NOMO-1 (cell line): Measurements from ENCODE around the gene CCDC170.

Experiments
- DNase-seq, 2 experiments: peaks; one replicate each; lab custom pipeline; 2025; ENCODE audit not compliant: unreplicated experiment in 2 of 2; lab: John Stamatoyannopoulos, UW

The CCDC170 gene

DNA sequence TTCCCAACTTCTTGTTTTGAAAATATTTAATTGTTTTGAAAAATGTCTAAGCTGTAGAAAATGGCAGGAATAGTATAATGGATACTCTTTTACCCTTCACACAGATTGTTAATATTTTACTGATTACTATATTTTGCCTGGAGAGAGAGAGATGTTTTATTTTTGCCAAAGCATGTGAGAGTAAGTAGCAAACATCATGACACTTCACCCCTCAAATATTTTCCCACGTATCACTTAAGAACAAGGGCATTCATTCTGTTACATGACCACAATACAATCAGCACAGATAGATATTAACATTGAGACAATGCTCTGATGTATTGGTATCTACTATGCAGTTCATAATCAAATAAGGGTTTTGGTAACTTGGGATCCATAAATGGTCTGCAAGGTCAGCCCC, 116.5 kb downstream of the CCDC170 start:
- DNase-seq, result no peak

DNA sequence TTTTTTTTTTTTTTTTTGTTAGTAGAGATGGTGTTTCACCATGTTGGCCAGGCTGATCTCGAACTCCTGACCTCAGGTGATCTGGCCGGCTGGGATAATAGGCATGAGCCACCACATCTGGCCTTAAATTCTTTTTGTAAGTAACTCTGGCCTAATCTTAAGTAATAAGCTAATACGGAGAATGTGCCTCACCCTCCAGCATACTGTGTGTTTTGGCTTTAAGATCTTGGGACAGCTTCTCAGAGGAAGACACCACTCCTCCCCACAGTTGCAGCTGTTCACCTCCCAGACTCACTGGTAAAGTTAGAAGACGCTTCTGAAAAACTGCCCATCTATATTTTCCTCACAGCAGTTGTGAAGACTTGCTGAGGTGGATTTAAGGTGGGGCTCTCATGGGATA, 120.8 kb downstream of the CCDC170 start:
- DNase-seq, result no peak

DNA sequence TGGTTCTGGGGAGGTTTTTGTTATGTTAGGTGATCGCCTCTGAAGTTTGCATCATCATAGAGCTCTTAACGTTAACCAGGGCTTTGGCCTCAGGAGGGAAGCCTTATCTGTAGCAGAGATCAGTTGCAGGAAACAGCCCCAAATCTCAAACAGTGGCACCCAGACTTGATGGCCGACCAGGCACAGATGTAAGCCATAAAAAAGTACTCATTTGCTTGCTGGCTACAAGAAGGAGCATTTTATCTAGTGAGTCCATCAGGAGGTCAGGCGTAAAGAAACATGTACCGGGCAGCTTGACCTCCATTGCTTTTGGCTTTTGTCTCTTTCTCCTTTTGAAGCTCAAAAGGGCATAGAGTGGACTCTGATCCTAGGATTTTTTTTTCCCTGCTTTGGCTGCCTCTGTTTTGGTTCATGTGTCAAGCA, 122.3 kb downstream of the CCDC170 start:
- no peak for DNase-seq

DNA sequence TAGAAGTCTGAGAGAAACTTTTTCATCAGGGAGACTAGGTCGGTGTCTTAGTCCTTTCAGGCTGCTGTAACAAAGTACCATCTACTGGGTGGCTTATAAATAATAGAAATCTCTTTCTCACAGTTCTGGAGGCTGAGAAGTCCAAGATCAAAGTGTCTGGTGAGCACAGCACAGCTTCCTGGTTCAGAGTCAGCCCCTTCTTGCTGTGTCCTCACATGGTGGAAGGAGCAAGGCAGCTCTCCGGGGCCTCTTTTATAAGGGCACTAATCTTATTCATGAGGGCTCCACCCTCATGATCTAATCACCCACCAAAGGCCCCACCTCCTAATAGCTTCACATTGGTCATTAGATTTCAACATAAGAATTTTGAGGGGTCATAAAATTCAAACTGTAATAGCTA, 122.8 kb downstream of the CCDC170 start:
- DNase-seq, result no peak

DNA sequence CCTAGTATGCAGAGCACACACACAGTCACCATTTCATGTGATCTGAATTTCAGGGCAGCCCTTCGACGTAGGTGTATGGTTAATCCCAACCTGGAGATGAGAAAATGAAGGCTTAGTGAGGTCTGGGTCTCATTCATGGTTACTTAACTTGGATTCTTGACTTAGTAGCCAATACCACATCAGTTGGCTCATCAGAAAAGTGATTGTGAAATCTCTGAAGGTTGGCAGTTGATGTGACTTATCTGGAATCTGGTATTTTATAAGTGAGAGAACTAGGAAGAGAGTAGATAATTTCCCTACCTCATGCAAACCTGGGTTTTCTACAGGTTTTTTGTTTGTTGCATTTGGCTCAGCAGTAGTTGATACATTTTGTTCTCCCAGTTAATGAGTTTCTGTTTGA, 123.7 kb downstream of the CCDC170 start:
- no peak for DNase-seq

DNA sequence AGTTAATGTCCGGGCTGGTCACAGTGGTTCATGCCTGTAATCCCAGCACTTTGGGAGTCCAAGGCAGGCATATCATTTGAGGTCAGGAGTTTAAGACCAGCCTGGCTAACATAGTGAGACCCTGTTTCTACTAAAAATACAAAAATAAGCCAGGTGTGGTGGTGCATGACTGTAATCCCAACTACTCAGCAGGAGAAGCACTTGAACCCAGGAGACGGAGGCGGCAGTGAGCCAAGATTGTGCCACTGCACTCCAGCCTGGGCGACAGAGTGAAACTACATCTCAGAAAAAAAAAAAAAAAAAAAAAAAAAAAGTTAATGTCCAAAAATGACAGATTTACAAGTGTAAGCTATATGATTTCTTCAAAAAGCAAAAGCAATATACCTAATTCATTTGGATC, 124.9 kb downstream of the CCDC170 start:
- DNase-seq, result no peak

DNA sequence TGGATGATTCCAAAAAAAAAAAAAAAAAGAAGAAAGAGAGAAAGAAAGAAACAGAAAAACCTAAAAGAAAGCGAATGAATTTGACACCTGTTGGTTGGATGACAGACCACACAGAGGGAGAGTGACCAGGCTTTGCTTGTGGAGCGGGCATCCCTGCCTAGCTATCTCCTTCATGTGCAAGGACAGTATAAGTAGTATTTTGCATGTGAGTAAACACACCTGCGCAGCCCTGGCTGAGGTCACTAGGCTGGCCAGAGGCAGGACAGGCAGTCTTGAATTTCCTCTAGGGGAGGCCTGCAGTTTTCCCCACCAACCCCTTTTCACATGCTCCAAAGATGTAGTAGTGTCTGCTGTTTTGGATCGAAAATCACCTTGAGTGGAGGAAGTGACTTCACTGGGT, 126.4 kb downstream of the CCDC170 start:
- no peak for DNase-seq

DNA sequence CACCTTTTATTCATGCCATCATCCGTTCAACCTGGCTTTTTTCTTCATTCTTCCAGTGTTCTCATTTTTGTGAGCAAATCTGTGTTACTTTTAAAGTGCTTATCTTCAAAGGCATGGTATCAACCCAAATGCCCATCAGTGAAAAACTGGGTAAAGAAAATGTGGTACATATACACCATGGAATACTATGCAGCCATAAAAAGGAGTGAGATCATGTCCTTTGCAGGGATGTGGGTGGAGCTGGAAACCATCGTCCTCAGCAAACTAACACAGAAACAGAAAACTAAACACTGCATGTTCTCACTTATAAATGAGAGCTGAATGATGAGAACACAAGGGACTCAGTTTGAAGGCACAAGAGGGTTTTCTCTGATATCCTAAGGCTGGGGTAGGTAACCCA, 130.3 kb downstream of the CCDC170 start:
- no peak for DNase-seq

DNA sequence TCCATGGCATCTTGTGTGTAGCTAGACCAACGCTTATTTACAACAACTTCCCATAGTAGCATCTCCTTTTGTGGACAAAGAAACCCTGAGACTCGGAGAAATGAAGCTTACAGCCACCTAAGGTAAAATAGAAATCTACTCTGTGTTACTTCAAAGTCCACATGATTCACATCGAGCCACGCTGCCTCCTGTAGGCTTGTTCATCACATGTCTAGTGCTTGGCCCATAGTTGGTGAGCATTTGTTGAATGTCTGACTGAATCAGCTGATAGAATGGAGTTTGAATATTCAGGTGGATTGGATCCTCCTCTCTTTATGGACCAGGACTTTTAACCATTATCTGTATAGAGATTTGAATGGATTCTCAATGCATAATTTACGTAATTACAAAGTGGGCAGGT, 130.7 kb downstream of the CCDC170 start:
- no peak for DNase-seq

DNA sequence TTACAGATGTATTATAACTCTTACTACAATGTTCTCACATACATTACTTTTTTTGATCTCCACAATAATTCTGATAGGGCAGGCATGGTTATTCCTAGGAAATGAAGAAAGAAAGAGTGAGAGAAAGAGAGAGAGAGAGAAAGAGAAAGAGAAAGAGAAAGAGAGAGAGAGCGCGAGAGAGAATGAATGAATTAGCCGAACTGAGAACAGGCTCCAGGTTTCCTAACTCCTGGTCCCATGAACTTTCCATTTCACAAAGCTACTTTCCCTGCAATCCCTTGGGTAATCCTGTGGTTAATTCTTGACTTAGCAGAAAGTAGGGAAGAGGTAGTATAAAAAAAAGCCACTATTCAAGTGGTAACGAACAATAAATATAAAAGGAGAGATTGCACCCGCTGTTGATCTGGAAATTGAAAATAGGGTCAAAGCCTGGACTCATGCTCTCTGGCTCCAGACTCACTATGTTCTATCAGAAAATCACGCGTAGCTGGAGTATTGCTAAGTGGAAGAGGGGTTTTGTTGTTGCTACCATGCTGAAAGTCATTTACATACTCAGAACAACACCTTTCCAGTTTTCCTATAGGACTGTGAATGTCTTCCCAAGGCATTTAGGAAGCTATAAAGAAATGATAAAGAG, 131.2 kb downstream of the CCDC170 start:
- DNase-seq, result no peak

DNA sequence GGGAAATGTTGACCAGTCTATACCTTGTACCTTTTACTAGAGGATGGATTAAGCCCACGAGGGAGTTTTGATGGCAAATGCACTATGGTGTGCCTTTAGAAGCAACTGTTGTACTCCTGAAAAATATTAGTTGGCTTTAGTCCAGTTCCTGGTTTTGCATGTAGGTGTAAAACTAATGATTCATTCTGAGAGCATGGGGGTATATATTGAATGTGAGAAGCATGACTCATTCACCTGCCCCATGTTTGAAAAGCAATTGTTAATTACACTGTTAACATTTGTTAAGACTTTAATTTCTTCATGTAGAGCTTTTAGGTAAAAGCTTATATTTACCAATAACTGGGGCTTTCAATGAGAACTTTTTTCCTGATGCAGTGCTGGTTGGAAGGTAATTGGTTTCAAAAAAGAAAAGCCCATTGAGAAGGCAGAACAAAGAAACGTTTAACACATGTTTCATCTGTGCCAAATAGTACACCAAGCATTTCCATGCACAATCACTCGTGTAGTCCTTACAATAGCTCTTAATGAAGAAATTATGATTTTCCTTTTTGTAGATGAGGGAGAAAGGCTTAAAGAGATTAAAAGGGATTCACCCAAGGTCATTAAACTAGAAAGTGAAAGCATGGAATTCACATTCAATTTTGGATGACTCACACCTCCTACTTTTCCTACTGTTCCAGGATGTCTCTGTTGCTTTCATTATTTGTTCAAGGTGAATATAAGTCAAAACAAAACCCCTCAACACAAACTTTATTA, 134.1 kb downstream of the CCDC170 start:
- DNase-seq, result no peak

DNA sequence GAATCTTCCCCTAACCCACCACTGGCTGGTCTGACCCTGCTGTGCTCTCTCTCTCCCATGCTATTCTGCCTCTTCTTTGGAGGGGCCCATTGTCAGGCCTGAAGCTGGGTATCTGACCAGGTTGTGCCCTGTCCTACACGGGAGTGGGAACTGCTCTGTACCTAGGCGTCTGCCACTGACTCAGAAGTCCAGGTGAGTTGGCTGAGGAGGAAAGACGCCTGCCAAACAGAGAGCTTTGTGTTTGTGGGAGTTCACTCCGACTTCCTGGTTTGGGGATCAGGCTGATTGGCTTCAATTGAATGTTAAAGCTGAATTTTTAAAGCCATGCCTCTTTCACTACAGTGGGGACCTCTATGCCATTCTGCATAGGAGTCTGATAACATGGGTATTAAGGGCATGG, 136.0 kb downstream of the CCDC170 start:
- DNase-seq, result no peak

DNA sequence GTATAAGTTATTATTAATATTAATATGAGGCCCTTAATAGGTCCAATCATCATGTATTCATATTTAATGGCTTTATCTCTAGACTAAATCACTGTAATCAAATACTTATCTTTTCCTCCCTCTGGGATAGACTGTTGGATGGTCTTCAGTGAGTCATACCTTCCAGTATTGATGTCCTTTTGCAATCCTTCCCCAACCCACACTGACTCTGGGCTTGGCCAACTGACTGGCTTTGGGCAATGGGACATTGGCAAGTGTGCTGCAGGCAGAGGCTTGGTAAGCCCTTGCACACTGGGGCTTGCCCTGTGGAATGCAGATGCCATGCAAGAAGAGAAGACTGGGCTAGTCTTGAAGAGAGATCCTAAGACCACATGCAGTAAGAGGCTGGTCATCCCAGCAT, 136.6 kb downstream of the CCDC170 start:
- no peak for DNase-seq

DNA sequence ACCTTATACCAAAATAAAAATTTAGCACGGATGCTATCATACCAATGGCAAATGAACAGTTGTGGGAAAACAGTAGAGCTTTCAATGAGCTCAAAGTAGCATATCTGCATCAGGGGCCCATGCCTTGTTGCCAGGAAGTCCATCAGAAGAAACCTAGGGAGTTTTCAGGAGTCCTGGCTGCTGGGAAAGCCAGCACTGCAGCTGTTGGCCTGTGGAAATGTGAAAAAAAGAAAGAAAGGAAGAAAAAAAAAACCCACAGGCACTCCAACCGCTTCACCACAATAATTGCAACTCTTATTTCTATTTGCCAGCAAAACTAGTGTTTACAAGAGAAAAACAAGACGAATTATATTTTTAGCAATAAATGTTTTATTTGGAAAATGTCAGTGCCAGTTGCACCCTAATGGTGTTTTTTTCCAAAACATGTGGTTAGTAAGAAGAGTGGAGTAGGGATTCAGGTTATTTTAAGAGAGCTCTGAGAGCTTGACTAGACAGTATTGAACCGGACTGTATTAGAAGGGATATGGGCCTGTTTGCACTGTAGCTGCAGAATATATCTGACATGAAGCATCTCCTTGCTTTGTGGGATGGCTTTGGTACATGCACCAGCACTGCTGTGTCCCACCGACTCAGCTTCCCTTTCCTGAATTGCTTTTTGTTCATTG, 137.3 kb downstream of the CCDC170 start:
- DNase-seq, result no peak

DNA sequence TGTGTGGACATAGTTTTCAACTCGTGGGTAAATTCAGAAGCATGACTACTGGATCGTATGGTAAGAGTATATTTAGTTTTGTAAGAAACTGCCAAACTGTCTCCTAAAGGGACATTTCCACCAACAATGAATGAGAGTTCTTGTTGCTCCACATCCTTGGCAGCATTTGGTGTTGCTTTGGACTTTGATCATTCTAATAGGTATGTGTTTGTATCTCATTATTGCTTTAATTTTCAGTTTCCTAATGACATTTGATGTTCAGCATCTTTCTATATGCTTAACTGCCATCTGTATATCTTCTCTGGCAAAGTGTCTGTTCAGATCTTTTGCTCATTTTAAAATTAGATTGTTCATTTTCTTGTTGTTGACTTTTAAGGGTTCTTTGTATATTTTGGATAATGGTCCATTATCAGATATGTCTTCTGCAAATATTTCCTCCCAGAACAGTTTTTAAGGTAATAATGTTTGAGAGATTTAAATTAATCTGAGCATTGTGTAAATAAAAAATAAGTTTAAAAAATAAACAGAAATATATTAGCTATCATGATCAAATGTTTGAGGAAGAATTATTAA, 138.7 kb downstream of the CCDC170 start:
- DNase-seq, result no peak

DNA sequence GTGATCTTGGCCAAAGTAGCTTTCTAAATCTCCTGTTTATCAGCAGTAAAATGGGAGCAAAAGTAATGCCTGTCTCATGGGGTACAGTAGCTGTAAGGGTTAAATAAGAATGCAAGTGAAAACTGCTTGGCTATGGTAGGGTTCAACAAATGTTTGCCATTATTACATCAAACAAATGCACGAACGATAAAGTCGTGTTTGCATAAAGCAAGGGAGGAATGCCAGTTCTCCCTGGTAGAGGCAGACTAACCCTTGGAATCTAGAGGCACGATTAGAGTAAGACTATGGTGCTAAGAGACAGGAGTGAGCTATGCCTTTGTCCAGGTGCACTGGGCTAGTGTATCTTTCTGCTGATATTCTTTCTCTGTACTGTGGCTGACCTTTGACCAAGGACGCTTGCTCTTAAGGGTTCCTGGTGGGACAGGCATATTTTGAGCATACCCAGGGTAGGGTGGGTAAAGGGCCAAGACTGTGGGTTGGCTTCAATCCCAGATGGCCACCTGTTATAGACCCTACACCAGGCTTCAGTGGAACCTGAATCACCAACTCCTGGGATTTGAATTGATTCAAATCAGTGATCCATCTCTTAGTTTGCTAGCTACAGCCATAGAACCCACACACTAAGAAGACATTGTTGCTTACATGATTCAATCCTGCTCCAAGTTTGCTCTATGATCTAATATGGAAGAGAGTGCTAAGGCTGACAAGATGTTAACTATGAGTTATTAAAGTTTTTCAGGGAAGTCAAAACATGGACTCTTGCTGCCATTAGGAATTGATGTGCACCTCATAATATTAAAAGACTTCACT, 139.9 kb downstream of the CCDC170 start:
- no peak for DNase-seq

DNA sequence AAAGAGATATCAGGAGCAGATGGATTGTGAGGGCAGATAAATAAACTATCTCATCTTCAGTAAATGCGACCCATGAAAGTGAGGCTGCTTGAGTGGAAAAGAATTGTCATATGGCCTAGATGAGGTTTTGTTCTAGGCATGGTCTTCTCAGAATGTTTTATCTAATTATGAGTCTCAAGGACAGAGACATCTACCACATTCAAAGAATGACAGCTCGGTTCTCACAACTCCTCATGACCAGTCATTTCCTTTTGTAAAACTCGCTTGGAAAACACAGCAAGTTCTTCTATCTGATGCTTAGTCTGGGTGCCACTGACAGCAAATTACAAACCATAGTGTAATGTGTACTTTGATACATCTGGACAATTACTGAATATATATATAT, 140.5 kb downstream of the CCDC170 start:
- DNase-seq, result no peak

DNA sequence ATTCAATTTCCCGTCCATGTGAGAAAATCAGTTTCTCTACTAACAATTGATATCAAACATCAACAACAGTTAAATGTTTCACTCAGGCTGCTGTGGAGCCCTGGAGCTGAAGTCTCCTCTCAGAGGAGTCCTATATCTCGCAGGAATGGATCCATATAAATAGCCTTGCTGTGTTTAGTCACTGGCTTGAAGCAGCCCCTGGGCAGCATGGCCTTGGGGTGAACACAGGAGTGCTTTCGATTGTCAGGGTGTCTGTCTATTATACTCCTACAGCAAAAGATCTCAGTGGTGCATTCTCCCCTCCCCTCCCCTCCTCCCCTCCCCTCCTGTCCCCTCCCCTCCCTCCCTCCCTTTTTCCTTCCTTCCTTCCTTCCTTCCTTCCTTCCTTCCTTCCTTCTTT, 141.9 kb downstream of the CCDC170 start:
- no peak for DNase-seq

DNA sequence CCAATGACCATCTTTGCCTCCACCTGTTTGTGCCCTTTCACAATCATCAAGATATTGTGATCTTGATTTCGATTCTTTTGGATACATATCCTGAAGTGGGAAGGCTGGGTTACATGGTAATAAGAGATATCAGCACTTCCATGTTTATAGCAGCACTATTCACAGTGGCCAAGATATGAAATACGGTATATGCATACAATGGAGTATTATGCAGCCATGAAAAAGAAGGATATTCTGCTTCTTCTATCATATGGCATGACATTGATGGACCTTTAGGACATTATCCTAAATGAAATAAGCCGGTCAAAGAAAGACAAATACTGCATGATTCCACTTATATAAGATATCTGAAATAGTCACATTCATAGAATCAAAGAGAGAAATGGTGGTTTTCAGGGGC, 144.0 kb downstream of the CCDC170 start:
- DNase-seq, result no peak

DNA sequence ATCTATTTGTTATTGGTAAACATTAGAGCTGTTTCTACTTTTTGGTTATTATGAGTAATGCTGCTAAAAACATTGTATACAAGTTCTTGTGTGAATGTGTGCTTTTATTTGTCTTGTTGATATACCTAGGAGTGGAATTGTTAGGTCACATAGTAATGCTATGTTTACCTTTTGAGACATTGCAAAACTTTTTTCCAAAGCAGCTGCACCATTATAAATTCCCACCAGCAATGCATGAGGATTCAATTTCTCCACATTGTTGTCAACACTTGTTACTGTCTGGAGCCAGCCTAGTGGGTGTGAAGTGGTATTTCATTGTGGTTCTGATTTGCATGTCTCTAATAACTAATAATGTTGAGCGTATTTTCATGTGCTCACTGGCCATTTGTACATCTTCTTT, 145.9 kb downstream of the CCDC170 start:
- DNase-seq, result no peak

DNA sequence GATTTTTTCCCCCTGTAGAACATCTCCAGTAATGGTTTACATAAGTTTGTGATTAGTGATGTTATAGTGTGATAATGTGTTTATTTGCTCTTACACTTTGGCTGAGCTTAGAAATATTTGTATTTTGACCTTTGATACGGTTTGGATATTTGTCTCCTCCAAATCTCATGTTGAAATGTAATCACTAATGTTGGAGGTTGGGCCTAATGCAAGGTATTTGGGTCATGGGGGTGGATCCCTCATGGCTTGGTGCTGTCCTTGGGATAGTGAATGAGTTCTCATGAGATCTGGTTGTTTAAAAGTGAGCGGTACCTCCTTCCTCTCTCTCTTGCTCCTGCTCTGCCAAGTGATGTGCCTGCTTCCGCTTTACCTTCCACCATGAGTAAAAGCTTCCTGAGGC, 147.2 kb downstream of the CCDC170 start:
- no peak for DNase-seq
